Left kidney (tissue), 2 donors: Measurements from ENCODE around the gene COL1A1. TPM values are rescaled to one million over a fixed set of nuclear protein-coding genes. Genes with fewer than 3 reads are reported as not detected.

Source experiments
- DNase-seq: peaks from one replicate; pipeline ENCODE4 v3.0.0-alpha.2; 2013
- polyA plus RNA-seq: library from polyadenylated mRNA; unstranded; fragments of 120-200 nt; gene quantifications from one replicate; pipeline ENCODE4 v1.2.1, GENCODE V29; 2013; ENCODE audit not compliant: insufficient read length

Gene COL1A1
- polyA plus RNA-seq, 1 donor, result 397 TPM

DNA sequence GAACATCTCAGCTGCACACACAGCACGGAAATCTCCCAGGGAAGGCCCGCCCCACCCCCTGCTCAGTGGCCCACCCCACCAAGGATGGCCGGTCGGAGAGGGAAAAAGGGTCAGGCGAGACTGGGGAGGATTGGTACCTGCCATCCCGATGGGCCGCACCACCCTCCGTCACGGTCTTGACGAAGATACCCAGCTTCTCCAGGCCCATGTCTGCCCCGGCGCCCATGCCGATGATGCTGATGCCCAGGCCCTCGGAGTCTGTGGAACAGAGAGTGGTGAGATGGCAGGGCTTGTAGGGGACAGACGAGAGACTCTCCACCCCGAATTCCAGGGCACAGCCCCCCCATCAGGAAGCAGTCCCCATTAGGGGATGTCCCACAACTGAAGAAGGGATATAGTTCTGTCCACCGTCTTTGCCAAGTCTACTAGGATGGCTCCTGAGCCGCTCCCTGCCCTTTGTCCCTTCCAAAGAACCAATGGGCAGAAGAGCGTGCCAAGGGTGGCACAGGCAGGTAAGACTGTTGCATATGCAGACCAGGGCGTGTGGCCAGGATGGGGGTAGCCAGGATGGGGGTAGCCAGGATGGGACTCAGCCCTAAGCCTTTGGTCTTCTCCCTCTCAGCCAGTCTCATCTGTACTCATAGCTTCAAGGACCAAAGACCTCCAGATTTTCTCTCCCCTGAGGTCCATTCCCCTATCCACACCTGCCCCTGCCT, 57.8 kb downstream of the COL1A1 start:
- no peak for DNase-seq

DNA sequence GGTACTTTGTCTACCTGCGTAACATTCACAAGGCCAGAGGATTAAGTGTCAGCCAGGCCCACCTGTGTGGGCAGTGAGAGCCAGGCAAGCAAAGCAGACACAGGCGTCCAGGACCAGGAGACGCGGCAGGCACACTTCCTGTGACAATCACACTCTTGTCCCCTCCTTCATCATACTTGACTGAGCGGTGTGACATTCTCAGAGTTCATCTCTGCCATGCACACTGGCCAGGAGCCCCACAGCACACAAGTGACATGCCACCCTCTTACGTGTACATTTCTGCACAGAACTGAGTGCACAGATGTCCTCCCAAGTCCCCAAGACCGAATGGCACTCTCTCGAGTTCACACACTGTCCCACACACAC, 59.7 kb downstream of the COL1A1 start:
- no peak for DNase-seq

DNA sequence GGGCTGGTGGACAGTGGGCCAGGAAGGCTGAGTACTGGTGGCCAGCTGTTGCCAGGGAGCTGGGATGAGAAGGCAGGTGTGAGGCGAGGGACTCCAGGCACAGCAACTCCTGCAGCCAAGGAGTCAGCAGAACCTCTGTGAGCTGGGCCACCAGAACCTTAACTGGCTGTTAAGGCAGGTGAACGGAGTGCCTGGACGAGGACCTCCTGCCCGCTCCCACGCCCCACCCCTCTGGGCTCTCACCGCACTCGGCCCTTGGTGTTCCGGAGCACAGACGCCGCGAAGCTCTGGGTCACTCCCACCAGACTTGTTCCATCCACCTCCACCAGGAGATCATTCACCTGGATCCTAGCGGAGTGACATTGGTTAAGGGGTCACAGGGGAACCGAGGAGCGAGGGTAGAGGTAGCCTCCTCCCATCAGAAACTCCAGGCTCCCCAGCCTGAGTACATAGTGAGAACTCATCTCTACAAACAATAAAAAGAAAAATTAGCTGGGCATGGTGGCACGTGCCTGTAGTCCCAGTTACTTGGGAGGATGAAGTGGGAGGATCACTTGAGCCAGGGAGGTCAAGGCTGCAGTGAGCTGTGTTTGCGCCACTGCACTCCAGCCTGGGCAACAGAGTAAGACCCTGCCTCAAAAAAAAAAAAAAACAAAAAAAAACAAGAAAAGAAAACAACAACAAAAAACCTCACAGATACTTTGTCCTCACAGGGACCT, 60.2 kb downstream of the COL1A1 start:
- no peak for DNase-seq

DNA sequence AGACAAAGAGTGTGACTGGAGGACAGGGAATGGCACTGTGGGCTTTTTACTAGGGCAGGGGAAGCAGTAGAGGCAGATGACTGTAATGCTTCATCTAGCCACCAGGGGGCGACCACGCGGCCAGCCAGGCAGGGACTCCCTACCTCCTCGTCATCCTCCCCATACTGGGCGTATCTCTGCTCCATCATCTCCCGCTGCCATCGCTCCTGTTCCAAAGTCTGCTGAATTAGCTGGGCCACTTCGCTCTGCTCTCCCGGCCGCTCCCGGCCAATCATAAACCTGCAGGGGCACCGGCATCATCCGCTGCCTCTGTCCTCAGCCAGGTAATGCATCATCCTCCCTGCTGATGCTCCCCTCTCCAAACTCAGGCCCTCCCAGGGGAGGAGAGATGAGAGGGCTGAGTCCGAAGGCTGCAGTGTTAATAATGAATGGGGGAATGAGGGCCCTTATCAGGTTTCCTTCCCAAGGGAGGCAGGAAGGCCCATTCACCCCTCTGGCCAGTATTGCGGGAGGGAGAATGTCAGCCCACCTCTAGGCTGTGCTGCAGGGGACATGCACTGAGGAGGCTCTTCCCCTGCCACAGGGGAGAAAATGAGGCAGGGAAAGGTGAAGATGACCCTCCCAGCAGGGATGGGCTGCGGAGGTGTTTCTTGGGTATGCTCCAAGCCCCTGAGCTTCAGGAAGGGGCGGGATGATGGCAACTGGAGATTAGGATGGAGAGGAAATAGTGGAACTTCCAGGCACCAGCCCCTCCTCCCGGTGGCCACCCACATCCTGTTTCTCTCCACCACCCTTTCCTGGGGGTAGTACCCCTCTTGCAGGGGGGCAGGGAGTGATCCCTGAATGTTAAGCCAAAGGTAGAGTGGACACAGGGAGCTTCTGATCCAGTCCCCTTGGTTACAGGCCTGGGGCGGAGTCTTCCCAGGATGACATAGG, 61.2 kb downstream of the COL1A1 start:
- DNase-seq, result no peak

DNA sequence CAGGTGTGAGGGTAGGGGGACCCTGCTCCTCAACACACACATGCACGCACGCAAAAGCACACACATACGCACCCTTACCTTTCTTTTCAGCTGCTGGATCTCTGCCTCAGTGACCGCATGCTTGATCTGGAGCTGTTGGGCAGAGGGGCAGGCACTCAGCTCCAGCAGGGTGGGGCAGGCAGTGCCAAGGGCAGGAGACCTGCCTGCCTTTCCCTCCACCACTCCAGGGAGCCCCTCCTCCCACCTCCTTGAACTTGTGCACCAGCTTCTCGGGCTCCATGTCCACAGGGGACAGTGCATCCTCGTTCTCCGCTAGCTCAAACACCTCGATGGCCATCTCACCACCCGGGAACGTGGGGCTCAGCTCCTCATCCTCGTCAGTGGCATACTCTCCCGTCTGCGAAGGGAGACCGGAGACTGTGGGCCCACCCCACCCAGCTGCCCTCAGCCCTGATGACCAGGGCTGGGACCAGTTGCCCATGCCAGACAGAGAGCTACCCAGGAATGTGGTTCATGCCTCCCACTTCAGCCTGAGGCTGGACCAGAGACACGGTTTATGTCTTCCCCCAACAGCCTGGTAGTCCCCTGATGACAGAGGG, 62.1 kb downstream of the COL1A1 start:
- no peak for DNase-seq

DNA sequence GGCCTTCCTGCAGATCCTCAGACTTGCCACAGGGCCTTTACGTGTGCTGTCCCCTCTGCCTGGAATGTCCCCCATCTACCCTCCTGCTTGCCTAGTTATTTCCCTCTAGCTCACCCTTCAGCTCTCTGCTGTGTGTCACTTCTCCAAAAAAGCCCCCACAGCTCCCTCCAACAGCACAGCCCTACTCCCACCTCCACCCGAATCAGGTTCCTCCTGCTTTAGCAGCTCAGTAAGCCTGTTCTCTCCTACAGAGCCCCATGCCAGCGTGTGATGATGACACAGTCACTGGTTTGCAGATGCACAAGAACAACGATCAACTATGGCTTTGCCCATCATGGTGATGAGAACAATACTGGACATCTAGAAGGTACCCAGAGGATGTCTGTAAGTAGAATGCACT, 64.4 kb downstream of the COL1A1 start:
- DNase-seq, result no peak

DNA sequence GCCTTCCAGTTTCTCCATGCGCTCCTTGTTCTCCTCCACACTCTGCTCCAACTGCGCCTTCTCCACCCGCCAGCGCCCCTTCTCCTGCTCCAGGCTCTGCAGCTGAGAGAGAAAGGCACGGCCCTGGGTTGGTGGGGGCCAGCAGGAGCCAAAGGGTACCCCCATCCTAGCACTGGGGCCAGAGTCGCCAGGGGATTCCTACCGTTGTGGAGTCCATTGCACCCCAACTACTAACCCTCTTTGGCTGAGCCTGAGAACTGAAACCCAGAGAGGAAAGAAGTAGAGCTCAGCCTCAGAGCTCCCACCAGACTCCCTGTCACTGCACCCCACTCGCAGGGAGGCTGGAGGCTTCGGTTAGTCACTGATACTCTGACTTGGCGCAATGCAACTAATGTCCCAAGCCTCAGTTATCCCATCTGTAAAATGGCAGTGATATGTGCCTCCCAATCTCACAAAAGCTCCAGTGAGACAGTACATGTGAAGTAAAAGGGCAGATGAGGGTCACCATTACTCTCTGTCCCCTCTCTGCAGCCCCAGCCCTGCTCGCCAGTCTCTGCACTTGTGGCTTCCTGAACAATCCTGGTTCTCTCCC, 65.2 kb downstream of the COL1A1 start:
- no peak for DNase-seq

DNA sequence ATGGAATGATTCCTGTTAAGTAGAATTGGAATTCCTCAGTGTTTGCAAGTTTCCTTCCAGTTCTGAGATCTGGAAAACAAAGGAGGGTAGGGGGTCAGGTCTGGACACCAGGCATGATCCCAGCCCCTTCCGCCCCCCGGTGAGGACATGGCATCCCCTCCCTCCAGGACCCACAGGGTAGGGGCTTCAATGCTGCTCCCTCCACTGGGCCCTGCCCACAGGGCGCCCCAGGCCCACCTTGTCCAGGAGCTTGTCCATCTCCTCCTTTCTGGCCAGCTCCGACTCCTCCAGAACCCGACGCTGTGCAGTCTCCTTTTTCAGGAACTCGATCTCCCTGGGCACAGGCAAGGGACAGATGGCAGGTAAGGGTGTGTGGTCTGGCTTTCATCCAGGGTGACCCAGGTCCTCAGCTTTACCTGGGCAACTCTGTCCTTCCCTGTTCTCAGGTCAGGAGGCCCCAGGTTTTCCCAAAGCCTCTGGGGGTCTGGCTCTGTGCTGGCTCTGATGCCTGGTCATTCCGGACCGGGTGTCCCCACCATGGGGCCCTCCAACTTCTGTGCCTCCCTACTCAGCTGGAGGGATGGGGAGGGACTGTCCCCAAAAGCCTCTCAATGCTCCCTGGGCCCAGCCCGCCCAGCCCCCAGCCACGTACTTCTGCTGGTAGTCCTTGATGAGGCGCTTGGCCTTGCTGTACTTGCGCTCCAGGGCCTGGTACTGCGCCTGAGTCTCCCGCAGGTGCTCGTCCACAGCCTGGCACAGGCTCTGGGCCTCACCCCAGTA, 65.9 kb downstream of the COL1A1 start:
- DNase-seq, result no peak

DNA sequence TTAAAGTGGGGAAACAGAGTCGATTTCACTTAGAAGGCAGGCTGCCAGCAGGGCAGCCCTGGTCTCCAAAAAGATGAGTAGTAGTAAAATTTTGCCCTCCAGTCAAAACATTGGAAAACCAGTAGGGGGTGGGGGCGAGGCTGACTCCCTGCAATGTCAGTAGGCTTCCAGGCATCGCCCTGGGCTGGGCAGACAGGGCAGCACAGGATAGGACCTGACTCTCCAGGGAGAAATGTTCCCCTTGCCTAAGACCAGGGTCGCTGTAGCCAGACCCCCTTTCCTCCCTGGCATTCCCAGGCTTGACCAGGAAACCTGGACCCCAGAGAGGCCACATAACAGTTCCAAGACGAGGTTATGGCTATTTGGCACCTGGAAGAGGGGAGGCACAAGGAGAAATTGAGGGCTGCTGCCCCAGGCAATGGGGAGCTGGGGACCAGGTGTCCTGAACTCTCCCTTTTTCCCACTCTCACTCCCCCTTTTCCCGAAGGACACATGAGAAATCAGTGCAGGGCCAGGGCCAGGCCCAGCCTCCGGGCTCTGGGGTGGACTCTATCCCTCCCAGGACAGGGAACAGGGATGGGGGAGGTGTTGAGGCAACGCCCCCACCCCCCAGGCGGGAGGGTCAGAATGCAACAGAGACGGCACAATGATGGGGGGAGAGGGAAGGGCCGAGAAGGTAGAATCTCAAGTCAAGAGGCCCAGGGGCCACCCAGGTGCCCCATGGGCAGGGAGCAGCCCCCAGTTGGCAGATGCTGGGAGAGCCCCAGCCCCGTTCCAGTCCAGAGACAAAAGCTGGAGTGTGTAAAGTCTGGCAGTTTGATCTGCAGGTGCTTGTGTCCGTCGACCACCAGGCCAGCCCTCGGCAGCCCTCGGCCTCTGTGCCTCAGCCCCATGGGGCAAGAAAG, 67.0 kb downstream of the COL1A1 start:
- no peak for DNase-seq

DNA sequence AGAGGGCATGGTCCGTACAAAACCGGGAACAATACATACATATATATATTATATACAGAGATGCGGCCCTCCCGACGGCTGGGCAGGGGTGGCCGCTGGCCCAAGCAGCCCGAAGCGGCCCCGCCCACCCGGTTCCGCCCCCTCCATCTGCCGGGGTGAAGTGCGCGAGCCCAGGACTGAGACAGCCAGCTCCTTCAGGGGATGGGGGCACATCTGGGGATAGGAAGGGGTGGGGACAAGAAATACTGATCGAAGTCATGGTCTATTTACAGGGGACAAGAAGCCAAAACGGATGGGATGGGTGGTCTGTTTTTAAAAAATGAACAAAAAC, 67.7 kb downstream of the COL1A1 start:
- DNase-seq, result no peak

Other genes with a start within 250 kb of the COL1A1 start
- gene DLX4, start 232.4 kb downstream of the COL1A1 start, polyA plus RNA-seq, result 0.75 TPM
- gene DLX3, start 206.4 kb downstream of the COL1A1 start, polyA plus RNA-seq, result 1.2 TPM
- gene ITGA3, start 145.5 kb downstream of the COL1A1 start, polyA plus RNA-seq, result 97.3 TPM
- gene PDK2, start 106.3 kb downstream of the COL1A1 start, polyA plus RNA-seq, result 131 TPM
- gene SAMD14, start 71.5 kb downstream of the COL1A1 start, polyA plus RNA-seq, result 16.1 TPM
- gene PPP1R9B, start 51.0 kb downstream of the COL1A1 start, polyA plus RNA-seq, result 45.1 TPM
- gene SGCA, start 35.6 kb downstream of the COL1A1 start, polyA plus RNA-seq, result 0.80 TPM
- 2.2 TPM for gene TMEM92, start 72.8 kb upstream of the COL1A1 start, polyA plus RNA-seq
- 19.5 TPM for gene XYLT2, start 144.5 kb upstream of the COL1A1 start, polyA plus RNA-seq
- 68.6 TPM for gene MRPL27, start 171.6 kb upstream of the COL1A1 start, polyA plus RNA-seq
- 14.0 TPM for gene EME1, start 171.6 kb upstream of the COL1A1 start, polyA plus RNA-seq
- gene LRRC59, start 195.9 kb upstream of the COL1A1 start, polyA plus RNA-seq, result 60.3 TPM
- 122 TPM for gene ACSF2, start 224.6 kb upstream of the COL1A1 start, polyA plus RNA-seq